ENCODE measurements around the gene ZNF839.
A peak's percentile ranks its signal among the peaks of the same experiment; 100 is the strongest.

GRCh38 chr14:102320033-102320660 lies 601 bp downstream of the ZNF839 start:
- TF ChIP-seq EP300 (IDR thresholded peaks at IDR 0.05), result no peak
- no peak for TF ChIP-seq JUNB (IDR thresholded peaks at IDR 0.05)
- TF ChIP-seq ELK1 (IDR thresholded peaks at IDR 0.05; ENCODE audit: low read depth, low read length), result no peak
- TF ChIP-seq HOXA7 (CRISPR knock-in tag; IDR thresholded peaks at IDR 0.05), result no peak
- TF ChIP-seq CBX2 (IDR thresholded peaks at IDR 0.05; ENCODE audit: borderline replicate concordance, low read depth), result no peak
- TF ChIP-seq PHF8 (IDR thresholded peaks at IDR 0.05; ENCODE audit: borderline replicate concordance, low read depth), result peak; percentile 48
- no peak for TF ChIP-seq CTCF (IDR thresholded peaks at IDR 0.05)
- TF ChIP-seq NR3C1 (IDR thresholded peaks at IDR 0.05), result no peak
- no peak for TF ChIP-seq POLR2A (IDR thresholded peaks at IDR 0.05; ENCODE audit: low read length)
- TF ChIP-seq E2F6 (IDR thresholded peaks at IDR 0.05; ENCODE audit: borderline replicate concordance, low read depth), result no peak
